Measurements from ENCODE around the gene LAIR2.

- TF ChIP-seq CTCF (IDR thresholded peaks at IDR 0.05; ENCODE audit: poor library complexity): no peak
- TF ChIP-seq EZH2 (IDR thresholded peaks at IDR 0.05; ENCODE audit: borderline replicate concordance): no peak
Measured at GRCh38 chr19:54480051-54480450, 22.6 kb upstream of the LAIR2 start.

Data from hepatocyte (in vitro differentiated cells).